Measurements from ENCODE around the gene IVNS1ABP. TPM values are rescaled to one million over a fixed set of nuclear protein-coding genes. Genes with fewer than 3 reads are reported as not detected.
"Not testable (repeated sequence)": the region's sequence is repeated elsewhere in the genome, so short reads cannot be mapped to it uniquely, and the experiment has no call there.

The IVNS1ABP gene
- 100 to 1,000 TPM; 259 to 263 TPM for total RNA-seq

- ChIA-PET CTCF (interaction anchor here (0.9 to 2.0 kb wide), 6 partner anchors 109 to 319 kb away, joined by 3 to 10 read pairs (median 4); no protein-coding TSS in a partner anchor), POLR2A (interaction anchor here (0.5 to 3.7 kb wide), 12 partner anchors 22 to 1289 kb away, joined by 3 to 16 read pairs (median 4); no protein-coding TSS in a partner anchor)
Observed at GRCh38 chr1:185317034-185317885, at the start of gene IVNS1ABP. TSS of gene IVNS1ABP (minus strand) at chr1:185317243. CDS start at chr1:185309493, 7,750 bp downstream.

GRCh38 chr1:185365951-185366350, 48.9 kb upstream of the IVNS1ABP start:
- POLR2A ChIA-PET: no interaction called here
- CTCF ChIA-PET: no interaction called here

GRCh38 chr1:185364528-185364927, 47.5 kb upstream of the IVNS1ABP start:
- CTCF ChIA-PET, POLR2A ChIA-PET: not testable (repeated sequence)

- ChIA-PET POLR2A (no interaction called here), CTCF (no interaction called here)
Observed at GRCh38 chr1:185363205-185363604, 46.2 kb upstream of the IVNS1ABP start.

GRCh38 chr1:185360714-185361113, 43.7 kb upstream of the IVNS1ABP start:
- ChIA-PET CTCF (no interaction called here), POLR2A (no interaction called here)

GRCh38 chr1:185358957-185359356, 41.9 kb upstream of the IVNS1ABP start:
- CTCF ChIA-PET: no interaction called here

GRCh38 chr1:185355947-185356346, 38.9 kb upstream of the IVNS1ABP start:
- CTCF ChIA-PET: no interaction called here

More at GRCh38 chr1:185358957-185359356, 41.9 kb upstream of the IVNS1ABP start:
- POLR2A ChIA-PET: no interaction called here

GRCh38 chr1:185353124-185353523, 36.1 kb upstream of the IVNS1ABP start:
- ChIA-PET POLR2A (no interaction called here), CTCF (no interaction called here)

More at GRCh38 chr1:185355947-185356346, 38.9 kb upstream of the IVNS1ABP start:
- POLR2A ChIA-PET: no interaction called here

GRCh38 chr1:185351734-185352466, 34.9 kb upstream of the IVNS1ABP start:
- CTCF ChIA-PET: no interaction called here
- POLR2A ChIA-PET: no interaction called here

- POLR2A ChIA-PET: no interaction called here
- CTCF ChIA-PET: no interaction called here
Observed at GRCh38 chr1:185350027-185350442, 33.0 kb upstream of the IVNS1ABP start.

- POLR2A ChIA-PET: no interaction called here
- CTCF ChIA-PET: no interaction called here
Observed at GRCh38 chr1:185349556-185349955, 32.5 kb upstream of the IVNS1ABP start.

- ChIA-PET POLR2A (no interaction called here), CTCF (no interaction called here)
Observed at GRCh38 chr1:185348985-185349384, 31.9 kb upstream of the IVNS1ABP start.

- POLR2A ChIA-PET: no interaction called here
- CTCF ChIA-PET: no interaction called here
Observed at GRCh38 chr1:185348296-185348695, 31.3 kb upstream of the IVNS1ABP start.

GRCh38 chr1:185345913-185346720, 29.1 kb upstream of the IVNS1ABP start:
- ChIA-PET CTCF (no interaction called here), POLR2A (no interaction called here)

GRCh38 chr1:185343306-185343705, 26.3 kb upstream of the IVNS1ABP start:
- POLR2A ChIA-PET: no interaction called here
- CTCF ChIA-PET: no interaction called here

GRCh38 chr1:185342672-185343259, 25.7 kb upstream of the IVNS1ABP start:
- CTCF ChIA-PET: no interaction called here
- POLR2A ChIA-PET: no interaction called here

- ChIA-PET POLR2A (no interaction called here), CTCF (no interaction called here)
Observed at GRCh38 chr1:185342017-185342416, 25.0 kb upstream of the IVNS1ABP start.

GRCh38 chr1:185341196-185341781, 24.2 kb upstream of the IVNS1ABP start:
- ChIA-PET CTCF (no interaction called here), POLR2A (no interaction called here)
